MM.1S (cell line): ENCODE measurements around the gene CADM2.

Experiments
- CTCF ChIP-seq: fragments of 300-600 bp; sonication (generic); IDR thresholded peaks from 2 replicates; pipeline ENCODE4 v1.5.1; 2016; ENCODE audit warnings: antibody characterized with exemption, low read length, mixed read lengths
- EZH2 ChIP-seq: fragments of 300-600 bp; sonication (generic); optimal IDR thresholded peaks from 2 replicates; pipeline ENCODE3; 2017; ENCODE audit warnings: low read depth, mild to moderate bottlenecking, antibody characterized with exemption, low read length, mixed read lengths
- EZH2phosphoT487 ChIP-seq: fragments of 300-600 bp; sonication (generic); IDR thresholded peaks from 2 replicates; pipeline ENCODE4 v1.6.1; 2018; ENCODE audit warnings: antibody characterized with exemption, low read length

GRCh38 chr3:85316252-85316651 lies 357.5 kb downstream of the CADM2 start:
- TF ChIP-seq CTCF, result no peak
- no peak for TF ChIP-seq EZH2
- TF ChIP-seq EZH2phosphoT487, result no peak
